ENCODE data around the gene TRAF3IP1.

Gene TRAF3IP1

DNA sequence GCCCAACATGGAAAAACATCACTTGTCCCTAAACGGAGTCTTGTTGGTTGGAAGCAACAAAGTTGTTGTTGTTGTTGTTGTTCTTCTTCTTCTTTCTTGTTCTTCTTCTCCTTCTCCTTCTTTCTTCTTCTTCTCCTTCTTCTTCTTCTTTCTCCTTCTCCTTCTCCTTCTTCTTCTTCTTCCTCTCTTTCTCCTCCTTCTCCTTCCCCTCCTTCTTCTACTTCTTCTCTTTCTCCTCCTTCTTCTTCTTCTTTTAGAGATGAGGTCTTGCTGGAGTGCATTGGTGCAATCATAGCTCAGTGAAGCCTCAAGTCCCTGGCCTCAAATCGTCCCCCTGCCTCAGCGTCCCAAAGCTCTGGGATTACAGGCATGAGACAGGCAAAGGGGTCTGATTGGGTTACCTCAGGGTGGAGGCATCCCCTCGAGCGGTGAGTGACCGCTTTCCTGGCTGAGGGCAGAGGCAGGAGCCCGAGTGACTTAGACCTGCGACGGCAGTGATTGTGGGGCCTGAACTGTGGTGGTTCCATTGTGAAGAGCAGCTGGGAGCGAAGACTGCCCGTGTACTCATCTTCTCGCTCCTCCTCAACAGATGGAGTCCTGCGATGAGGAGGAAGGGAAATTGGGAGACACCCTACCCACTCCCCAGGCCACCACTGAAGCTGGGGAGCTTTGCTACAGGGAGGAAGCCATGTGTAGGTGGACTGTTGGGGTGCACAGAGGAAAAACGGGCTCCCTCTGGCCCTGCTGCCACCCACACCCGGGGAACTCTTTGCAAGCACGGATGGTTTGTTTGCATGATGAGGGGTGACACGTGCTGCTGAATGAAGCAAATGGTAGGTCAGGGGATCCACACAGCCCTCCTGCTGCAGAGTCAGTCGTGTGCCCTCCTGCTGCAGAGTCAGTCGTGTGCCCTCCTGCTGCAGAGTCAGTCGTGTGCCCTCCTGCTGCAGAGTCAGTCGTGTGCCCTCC lies 24.9 kb upstream of the TRAF3IP1 start:
- TF ChIP-seq, protein P1, sequence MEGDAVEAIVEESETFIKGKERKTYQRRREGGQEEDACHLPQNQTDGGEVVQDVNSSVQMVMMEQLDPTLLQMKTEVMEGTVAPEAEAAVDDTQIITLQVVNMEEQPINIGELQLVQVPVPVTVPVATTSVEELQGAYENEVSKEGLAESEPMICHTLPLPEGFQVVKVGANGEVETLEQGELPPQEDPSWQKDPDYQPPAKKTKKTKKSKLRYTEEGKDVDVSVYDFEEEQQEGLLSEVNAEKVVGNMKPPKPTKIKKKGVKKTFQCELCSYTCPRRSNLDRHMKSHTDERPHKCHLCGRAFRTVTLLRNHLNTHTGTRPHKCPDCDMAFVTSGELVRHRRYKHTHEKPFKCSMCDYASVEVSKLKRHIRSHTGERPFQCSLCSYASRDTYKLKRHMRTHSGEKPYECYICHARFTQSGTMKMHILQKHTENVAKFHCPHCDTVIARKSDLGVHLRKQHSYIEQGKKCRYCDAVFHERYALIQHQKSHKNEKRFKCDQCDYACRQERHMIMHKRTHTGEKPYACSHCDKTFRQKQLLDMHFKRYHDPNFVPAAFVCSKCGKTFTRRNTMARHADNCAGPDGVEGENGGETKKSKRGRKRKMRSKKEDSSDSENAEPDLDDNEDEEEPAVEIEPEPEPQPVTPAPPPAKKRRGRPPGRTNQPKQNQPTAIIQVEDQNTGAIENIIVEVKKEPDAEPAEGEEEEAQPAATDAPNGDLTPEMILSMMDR (IDR thresholded peaks at IDR 0.05; ENCODE audit: low read depth, low read length): no peak
- no peak overlapping the region for H3K4me3 ChIP-seq (ENCODE audit: low read depth, low read length)

DNA sequence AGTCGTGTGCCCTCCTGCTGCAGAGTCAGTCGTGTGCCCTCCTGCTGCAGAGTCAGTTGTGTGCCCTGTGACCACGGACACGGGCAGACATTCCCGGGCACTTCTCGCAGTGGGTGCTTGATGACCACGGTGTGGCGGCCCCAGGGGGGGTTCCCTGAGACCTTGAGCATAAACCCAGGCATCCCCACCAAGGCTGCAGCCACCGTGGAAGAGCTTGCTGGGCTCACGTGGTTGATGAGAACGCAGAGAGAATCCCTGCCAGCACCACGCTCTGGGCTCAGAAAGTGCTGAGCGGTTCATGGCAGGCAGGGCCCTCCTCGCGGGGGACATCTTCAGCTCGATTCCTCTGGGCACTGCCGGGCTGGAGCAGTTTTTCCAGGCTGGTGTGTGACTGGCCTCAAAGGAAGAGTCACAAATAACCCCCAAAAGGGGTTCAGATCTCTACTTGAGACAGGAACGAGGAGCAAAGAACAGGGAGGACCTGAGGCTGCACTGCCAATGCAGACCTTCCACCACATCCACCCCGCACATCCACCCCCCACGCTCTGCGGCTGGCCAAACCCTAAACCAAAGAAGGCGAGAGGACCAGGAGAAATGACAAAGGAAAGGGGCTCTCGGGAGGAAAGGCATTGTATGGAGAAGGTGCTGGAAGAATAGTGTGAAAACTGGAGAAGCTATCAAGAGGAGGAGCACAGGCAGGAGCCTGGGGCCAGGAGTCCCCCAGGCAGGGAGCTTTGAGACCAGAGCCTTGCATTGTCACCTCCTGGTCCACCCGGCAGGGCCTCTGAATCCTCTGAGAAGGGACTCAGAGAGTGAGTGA lies 23.5 kb upstream of the TRAF3IP1 start:
- H3K4me3 ChIP-seq (ENCODE audit: low read depth, low read length): no peak overlapping the region
- TF ChIP-seq, protein P1 (IDR thresholded peaks at IDR 0.05; ENCODE audit: low read depth, low read length): no peak

- H3K4me3 ChIP-seq (ENCODE audit: low read depth, low read length): no peak overlapping the region
- TF ChIP-seq, protein P1 (IDR thresholded peaks at IDR 0.05; ENCODE audit: low read depth, low read length): no peak
Observed at GRCh38 chr2:238299803-238300202, 20.5 kb upstream of the TRAF3IP1 start.

GRCh38 chr2:238302087-238302486 lies 18.2 kb upstream of the TRAF3IP1 start:
- TF ChIP-seq, protein P1 (IDR thresholded peaks at IDR 0.05; ENCODE audit: low read depth, low read length): no peak
- no peak overlapping the region for H3K4me3 ChIP-seq (ENCODE audit: low read depth, low read length)

- no peak overlapping the region for H3K4me3 ChIP-seq (ENCODE audit: low read depth, low read length)
- TF ChIP-seq, protein P1 (IDR thresholded peaks at IDR 0.05; ENCODE audit: low read depth, low read length): no peak
Observed at GRCh38 chr2:238302751-238303150, 17.6 kb upstream of the TRAF3IP1 start.

DNA sequence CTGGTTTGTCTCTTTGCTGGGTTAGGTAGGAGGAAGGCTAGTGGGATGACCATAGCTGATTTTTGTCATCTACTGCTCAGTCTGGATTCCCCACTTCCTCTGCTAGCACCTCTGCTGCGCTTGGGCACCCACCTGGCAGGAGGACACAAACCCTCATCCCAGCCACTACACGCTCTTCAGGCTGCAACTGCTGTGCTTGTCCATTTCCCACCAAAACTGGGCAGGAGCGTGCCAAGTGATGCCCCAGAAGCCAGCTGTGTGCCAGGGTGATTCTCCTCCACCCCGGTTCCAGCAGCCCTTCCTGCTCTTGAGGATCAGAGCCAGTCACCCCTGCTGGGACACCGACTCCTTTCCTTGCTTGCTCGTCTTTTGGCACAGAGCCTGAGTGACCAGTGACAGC lies 16.2 kb upstream of the TRAF3IP1 start:
- TF ChIP-seq, protein P1 (IDR thresholded peaks at IDR 0.05; ENCODE audit: low read depth, low read length): no peak

More for the DNA sequence above, 16.2 kb upstream of the TRAF3IP1 start:
- H3K4me3 ChIP-seq (ENCODE audit: low read depth, low read length): no peak overlapping the region
